KOPT-K1 (cell line): Measurements from ENCODE around the gene TEK.
"Not testable (repeated sequence)": the region's sequence is repeated elsewhere in the genome, so short reads cannot be mapped to it uniquely, and the experiment has no call there.

ENCODE experiments used
- H3K27ac ChIP-seq: fragments of 200-600 bp; sonication (generic); 2 replicates; pipeline ENCODE4 v1.5.1; 2016; ENCODE audit warnings: antibody characterized with exemption, mild to moderate bottlenecking, low read depth, low read length; ENCODE audit not compliant: poor library complexity, severe bottlenecking
- H3K36me3 ChIP-seq: fragments of 200-600 bp; sonication (generic); 2 replicates; pipeline ENCODE4 v1.5.1; 2017; ENCODE audit warnings: antibody characterized with exemption, mild to moderate bottlenecking, low read length, moderate library complexity; ENCODE audit not compliant: insufficient read depth
- H3K9me3 ChIP-seq: fragments of 200-600 bp; sonication (generic); 2 replicates; pipeline ENCODE4 v1.5.1; 2017; ENCODE audit warnings: antibody characterized with exemption, low read length, mild to moderate bottlenecking; ENCODE audit not compliant: insufficient read depth, poor library complexity, severe bottlenecking

TEK gene

GRCh38 chr9:27205198-27205597 lies 96.2 kb downstream of the TEK start:
- Histone ChIP-seq H3K36me3 (no peaks in the 10 kb centered on the region), H3K9me3 (no peaks in the 10 kb centered on the region), H3K27ac (no peak overlapping the region)

- H3K27ac ChIP-seq = no peak overlapping the region
- H3K9me3 ChIP-seq = no peaks in the 10 kb centered on the region
- no peaks in the 10 kb centered on the region for H3K36me3 ChIP-seq
Observed at GRCh38 chr9:27206041-27206440, 97.0 kb downstream of the TEK start.

- Histone ChIP-seq H3K9me3 (no peaks in the 10 kb centered on the region), H3K27ac (no peak overlapping the region)
Observed at GRCh38 chr9:27209034-27209433, 100.0 kb downstream of the TEK start.

GRCh38 chr9:27210588-27210987 lies 101.6 kb downstream of the TEK start:
- H3K9me3 ChIP-seq = no peaks in the 10 kb centered on the region
- no peak overlapping the region for H3K27ac ChIP-seq
- H3K36me3 ChIP-seq = no peaks in the 10 kb centered on the region

More at GRCh38 chr9:27209034-27209433, 100.0 kb downstream of the TEK start:
- no peaks in the 10 kb centered on the region for H3K36me3 ChIP-seq

- Histone ChIP-seq H3K36me3 (no peaks in the 10 kb centered on the region), H3K27ac (no peak overlapping the region)
Observed at GRCh38 chr9:27212191-27212590, 103.2 kb downstream of the TEK start.

DNA sequence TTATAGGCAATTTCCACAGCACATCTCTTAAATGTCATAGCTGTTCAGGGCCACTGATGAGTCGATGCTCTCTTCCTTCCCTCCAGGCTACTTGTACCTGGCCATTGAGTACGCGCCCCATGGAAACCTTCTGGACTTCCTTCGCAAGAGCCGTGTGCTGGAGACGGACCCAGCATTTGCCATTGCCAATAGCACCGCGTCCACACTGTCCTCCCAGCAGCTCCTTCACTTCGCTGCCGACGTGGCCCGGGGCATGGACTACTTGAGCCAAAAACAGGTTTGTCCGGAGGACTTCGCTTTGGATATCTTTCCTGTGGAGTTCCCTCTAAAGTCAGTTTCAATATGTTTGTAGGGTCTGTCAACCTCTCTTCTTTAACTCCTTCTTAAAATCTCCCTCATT lies 103.6 kb downstream of the TEK start:
- Histone ChIP-seq H3K27ac (no peak overlapping the region), H3K36me3 (no peaks in the 10 kb centered on the region), H3K9me3 (no peaks in the 10 kb centered on the region)

More at GRCh38 chr9:27212191-27212590, 103.2 kb downstream of the TEK start:
- no peaks in the 10 kb centered on the region for H3K9me3 ChIP-seq

DNA sequence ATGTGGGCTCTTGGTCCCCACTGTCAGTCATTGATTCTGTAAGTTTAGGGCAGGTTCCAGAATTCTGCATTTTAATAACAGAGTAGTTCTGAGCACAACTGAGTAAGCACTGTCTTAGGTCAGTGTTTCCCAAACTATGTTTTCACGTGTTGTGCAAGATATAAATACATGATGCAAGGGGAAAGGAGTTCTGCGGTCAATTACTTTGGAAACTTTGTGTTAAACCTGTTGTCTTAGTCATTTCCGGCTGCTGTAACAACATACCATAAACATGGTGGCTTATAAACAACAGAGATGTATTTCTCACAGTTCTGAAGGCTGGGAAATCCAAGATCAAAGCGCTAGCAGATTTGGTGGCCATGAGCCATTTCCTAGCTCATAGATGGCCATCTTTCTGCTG lies 118.2 kb downstream of the TEK start:
- Histone ChIP-seq H3K9me3 (no peaks in the 10 kb centered on the region), H3K27ac (no peak overlapping the region), H3K36me3 (no peaks in the 10 kb centered on the region)

DNA sequence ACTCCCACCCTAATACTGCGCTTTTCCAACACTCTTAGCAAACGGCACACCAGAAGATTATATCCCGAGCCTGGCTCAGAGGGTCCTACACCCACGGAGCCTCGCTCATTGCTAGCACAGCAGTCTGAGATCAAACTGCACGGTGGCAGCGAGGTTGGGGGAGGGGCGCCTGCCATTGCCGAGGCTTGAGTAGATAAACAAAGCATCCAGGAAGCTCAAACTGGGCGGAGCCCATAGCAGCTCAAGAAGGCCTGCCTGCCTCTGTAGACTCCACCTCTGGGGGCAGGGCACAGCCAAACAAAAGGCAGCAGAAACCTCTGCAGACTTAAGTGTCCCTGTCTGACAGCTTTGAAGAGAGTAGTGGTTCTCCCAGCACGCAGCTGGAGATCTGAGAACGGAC lies 130.6 kb downstream of the TEK start:
- not testable (repeated sequence) for H3K27ac ChIP-seq, H3K36me3 ChIP-seq, H3K9me3 ChIP-seq

DNA sequence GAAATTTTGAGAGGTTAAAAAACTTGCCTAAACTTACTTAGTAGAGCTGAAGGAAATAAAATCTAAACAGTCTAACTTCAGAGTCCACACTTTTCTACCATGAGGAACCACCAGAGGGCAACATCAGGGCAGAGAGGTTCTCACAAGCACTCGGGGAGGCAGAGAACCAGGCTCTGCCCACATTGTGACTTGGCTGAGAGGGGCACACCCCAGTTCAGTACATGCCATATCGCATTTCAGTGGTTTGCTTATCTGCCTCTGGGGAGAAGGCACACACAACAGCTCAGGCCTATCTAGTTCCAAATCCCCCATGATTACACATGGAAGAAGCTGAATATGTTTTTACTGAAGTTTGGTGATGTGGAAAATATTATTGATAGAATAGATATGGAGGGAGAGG lies 138.7 kb downstream of the TEK start:
- H3K27ac ChIP-seq = no peak overlapping the region
- no peaks in the 10 kb centered on the region for H3K36me3 ChIP-seq
- no peaks in the 10 kb centered on the region for H3K9me3 ChIP-seq

GRCh38 chr9:27248702-27249101 lies 139.7 kb downstream of the TEK start:
- H3K36me3 ChIP-seq = no peaks in the 10 kb centered on the region
- H3K27ac ChIP-seq = no peak overlapping the region
- H3K9me3 ChIP-seq = no peaks in the 10 kb centered on the region

- Histone ChIP-seq H3K36me3 (no peaks in the 10 kb centered on the region), H3K27ac (no peak overlapping the region), H3K9me3 (no peaks in the 10 kb centered on the region)
Observed at GRCh38 chr9:27258662-27259061, 149.6 kb downstream of the TEK start.

DNA sequence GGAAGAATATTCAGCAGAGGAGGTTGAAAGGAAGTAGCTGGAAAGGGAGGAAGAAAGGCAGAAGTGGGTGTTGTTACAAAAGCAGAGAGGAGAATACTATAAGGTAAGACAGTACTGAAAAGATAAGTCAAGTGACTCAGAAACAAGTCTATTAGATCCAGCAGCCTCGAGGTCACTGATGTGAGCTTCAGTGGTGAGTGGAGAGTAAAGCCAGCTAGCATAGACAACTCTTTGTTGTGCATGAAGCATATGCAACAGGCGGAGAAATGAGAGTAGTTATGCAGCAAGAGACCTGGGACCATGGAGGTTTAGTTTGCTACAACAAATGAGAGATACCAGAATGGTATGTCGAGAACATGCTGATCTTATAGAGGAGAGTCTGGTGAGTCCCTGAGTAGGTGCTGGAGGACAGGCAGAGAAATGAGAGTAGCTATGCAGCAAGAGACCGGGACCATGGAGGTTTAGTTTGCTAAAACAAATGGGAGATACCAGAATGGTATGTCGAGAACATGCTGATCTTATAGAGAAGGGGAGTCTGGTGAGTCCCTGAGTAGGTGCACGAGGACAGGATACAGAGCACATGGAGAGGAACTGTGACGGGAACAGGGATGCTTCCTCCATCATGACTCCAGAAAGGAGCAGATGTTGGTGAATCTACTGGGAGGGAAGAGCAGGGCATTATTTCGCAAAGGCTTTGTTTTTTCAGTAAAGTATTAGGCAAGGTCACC lies 151.9 kb downstream of the TEK start:
- Histone ChIP-seq H3K9me3 (no peaks in the 10 kb centered on the region), H3K27ac (no peak overlapping the region), H3K36me3 (no peaks in the 10 kb centered on the region)

DNA sequence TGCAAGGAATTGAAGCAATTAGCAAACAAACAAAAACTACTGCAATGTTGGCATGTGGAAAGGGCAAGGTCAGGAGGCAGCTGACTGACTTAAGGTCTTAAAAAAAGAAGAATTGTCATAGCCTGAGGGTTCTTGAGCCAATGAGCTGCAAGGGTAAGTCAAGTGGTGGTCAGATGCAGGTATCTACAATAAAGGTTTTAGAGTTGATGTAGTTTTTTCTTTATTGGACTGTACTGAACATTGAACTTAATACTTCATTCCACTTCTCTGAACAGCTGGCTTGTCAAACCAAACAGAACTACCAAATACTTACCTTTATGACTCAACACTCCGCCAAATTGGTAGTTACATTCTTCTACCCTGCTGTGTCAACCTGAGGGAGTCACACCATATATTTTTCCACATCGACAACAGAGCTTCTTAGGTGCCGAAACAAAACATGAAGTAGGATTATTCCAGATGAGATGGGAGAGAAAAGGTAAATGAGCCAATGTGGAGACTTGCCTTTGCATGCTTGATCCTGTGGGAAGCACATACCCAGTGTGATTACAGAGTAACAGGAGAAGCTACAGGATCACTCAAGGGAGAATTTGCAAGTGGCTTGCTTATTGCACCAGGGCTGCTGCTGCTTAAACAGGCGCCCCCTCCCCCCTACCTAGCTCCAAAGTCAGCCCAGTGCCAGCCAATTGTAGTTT lies 152.6 kb downstream of the TEK start:
- Histone ChIP-seq H3K9me3 (no peaks in the 10 kb centered on the region), H3K36me3 (no peaks in the 10 kb centered on the region), H3K27ac (no peak overlapping the region)

DNA sequence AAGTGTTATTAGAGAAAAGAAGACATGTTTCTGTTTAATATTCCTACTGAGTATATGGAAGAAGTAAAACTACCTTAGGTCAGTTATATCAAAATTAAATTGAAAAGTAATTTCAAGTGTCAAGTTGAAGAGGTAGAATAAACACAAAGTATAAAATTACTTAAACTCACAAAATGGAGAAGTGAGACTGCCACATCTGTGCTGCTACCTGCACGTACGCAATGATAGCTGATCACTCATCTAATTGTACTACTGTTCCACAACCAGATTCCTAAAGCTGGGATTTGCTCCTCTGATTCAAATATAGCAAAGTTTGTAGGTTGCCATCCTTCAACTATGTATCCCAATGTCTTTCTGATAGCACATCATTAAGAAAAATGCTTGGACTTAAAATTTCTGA lies 163.1 kb downstream of the TEK start:
- H3K27ac ChIP-seq = no peak overlapping the region
- H3K9me3 ChIP-seq = no peaks in the 10 kb centered on the region
- H3K36me3 ChIP-seq = no peaks in the 10 kb centered on the region

- no peaks in the 10 kb centered on the region for H3K36me3 ChIP-seq
- no peak overlapping the region for H3K27ac ChIP-seq
- no peaks in the 10 kb centered on the region for H3K9me3 ChIP-seq
Observed at GRCh38 chr9:27273186-27273585, 164.2 kb downstream of the TEK start.
